ENCODE data around the gene SDHB.

DNA sequence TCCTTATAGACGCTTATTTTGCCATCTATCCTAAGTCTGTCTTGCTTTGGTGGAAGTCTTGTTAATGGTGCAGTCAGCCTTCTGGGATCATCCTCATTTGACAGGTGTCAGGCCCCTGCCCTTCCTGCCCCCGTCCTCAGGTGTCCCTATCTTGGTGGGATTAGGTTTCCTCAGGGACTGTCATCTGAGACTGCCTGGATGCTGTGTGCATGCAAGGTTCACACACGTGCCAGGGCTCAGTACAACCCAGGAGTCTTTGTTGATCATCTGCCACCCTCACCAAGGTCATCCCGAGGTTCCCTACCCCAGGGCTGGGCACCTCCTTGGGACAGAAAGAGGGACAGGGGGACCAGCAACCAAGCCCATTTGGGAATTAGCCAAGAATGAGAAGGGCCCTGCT lies 47.4 kb upstream of the SDHB start:
- TF ChIP-seq, protein P1, sequence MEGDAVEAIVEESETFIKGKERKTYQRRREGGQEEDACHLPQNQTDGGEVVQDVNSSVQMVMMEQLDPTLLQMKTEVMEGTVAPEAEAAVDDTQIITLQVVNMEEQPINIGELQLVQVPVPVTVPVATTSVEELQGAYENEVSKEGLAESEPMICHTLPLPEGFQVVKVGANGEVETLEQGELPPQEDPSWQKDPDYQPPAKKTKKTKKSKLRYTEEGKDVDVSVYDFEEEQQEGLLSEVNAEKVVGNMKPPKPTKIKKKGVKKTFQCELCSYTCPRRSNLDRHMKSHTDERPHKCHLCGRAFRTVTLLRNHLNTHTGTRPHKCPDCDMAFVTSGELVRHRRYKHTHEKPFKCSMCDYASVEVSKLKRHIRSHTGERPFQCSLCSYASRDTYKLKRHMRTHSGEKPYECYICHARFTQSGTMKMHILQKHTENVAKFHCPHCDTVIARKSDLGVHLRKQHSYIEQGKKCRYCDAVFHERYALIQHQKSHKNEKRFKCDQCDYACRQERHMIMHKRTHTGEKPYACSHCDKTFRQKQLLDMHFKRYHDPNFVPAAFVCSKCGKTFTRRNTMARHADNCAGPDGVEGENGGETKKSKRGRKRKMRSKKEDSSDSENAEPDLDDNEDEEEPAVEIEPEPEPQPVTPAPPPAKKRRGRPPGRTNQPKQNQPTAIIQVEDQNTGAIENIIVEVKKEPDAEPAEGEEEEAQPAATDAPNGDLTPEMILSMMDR (IDR thresholded peaks at IDR 0.05) = no peak
- no peak for TF ChIP-seq EZH2 (IDR thresholded peaks at IDR 0.05; ENCODE audit: borderline replicate concordance, insufficient read depth, low read depth, low read length, poor library complexity, severe bottlenecking)

Data from B cell (primary cell).